HepG2 (cell line): ENCODE results near the gene SAP30. TPM values are rescaled to one million over a fixed set of nuclear protein-coding genes. Genes with fewer than 3 reads are reported as not detected.

Source experiments
- ATAC-seq: fragments of 200-7000 bp; cut with Tn5 transposase; 3 replicates; pipeline ENCODE4 v1.9.1; 2020; ENCODE audit warnings: mild to moderate bottlenecking, moderate library complexity
- BruUV-seq: library from RNA; stranded (reverse); fragments of 400-500 nt; replicated peaks from 2 replicates; lab custom pipeline; 2021; lab: Mats Ljungman, UMichigan
- CTCF ChIA-PET: fragments of 300-600 bp; formaldehyde crosslinking; extraction: SDS; loops from one replicate; lab custom pipeline; 2021; ENCODE audit warnings: low total read pairs, inconsistent platforms, low intra/inter-chr PET ratio; lab: Yijun Ruan, JAX
- POLR2A ChIA-PET: fragments of 350-600 bp; sonication (Branson Sonifier 250); formaldehyde crosslinking; loops from one replicate; lab custom pipeline; 2020; ENCODE audit warnings: antibody characterized with exemption, inconsistent platforms; lab: Yijun Ruan, JAX
- DNase-seq: peaks from one replicate; pipeline ENCODE4 v3.0.0-alpha.2; 2015; ENCODE audit warnings: low spot score
- FAIRE-seq: peaks from 3 replicates; lab custom pipeline; 2011; peaks lifted over from hg19 to GRCh38; lab: Jason Lieb, UNC
- H2AFZ ChIP-seq: one replicate; pipeline ENCODE4 v1.6.1; 2011; ENCODE audit warnings: low read length, inconsistent platforms
- H3K27ac ChIP-seq: fragments of 300-600 bp; 3 replicates; pipeline ENCODE4 v1.8.0; 2011; ENCODE audit warnings: mixed run types, mild to moderate bottlenecking, mixed read lengths, low read length, inconsistent platforms; ENCODE audit not compliant: insufficient read depth; ENCODE audit errors: extremely low read length
- H3K27me3 ChIP-seq, 2 experiments: fragments of 200-600 bp in 1 of 2; 2 replicates in 1 of 2; 3 replicates in 1 of 2; pipeline versions ENCODE4 v1.6.0 to v1.8.0; 2011; ENCODE audit warnings: low read length in 2 of 2, mild to moderate bottlenecking in 2 of 2, moderate library complexity in 2 of 2, inconsistent platforms in 1 of 2; ENCODE audit not compliant: insufficient read depth in 2 of 2, control insufficient read depth in 1 of 2
- H3K36me3 ChIP-seq, 2 experiments: fragments of 200-600 bp in 1 of 2; replicated peaks in 1 of 2; 2 replicates in 1 of 2; 3 replicates in 1 of 2; pipeline versions ENCODE4 v1.5.1 to v1.8.0; 2011; ENCODE audit warnings: low read length in 2 of 2, inconsistent platforms in 1 of 2; ENCODE audit not compliant: insufficient read depth in 2 of 2, control insufficient read depth in 1 of 2
- H3K4me1 ChIP-seq: 2 replicates; pipeline ENCODE4 v1.5.1; 2012; ENCODE audit warnings: low read length, inconsistent platforms; ENCODE audit not compliant: insufficient read depth
- H3K4me2 ChIP-seq: 2 replicates; pipeline ENCODE4 v1.6.0; 2011; ENCODE audit warnings: low read depth, low read length, inconsistent platforms
- H3K4me3 ChIP-seq, 3 experiments: fragments of 200-600 bp in 1 of 3; sonication (generic), shearing (Covaris generic) in 1 of 3; replicated peaks in 1 of 3; 2 replicates each; pipeline ENCODE4 v1.5.1; 2011 to 2016; ENCODE audit warnings: low read length in 3 of 3, inconsistent platforms in 2 of 3, low read depth in 2 of 3, mild to moderate bottlenecking in 2 of 3, control low read depth in 1 of 3, mixed read lengths in 1 of 3; ENCODE audit not compliant: insufficient read depth in 1 of 3
- H3K79me2 ChIP-seq: one replicate; pipeline ENCODE4 v1.6.1; 2011; ENCODE audit warnings: low read length, inconsistent platforms; ENCODE audit not compliant: insufficient read depth
- H3K9ac ChIP-seq: 2 replicates; pipeline ENCODE4 v1.6.0; 2011; ENCODE audit warnings: mild to moderate bottlenecking, low read depth, low read length, inconsistent platforms; ENCODE audit not compliant: insufficient read depth
- H3K9me3 ChIP-seq: 2 replicates; pipeline ENCODE4 v1.5.1; 2012; ENCODE audit warnings: mild to moderate bottlenecking, low read length
- H4K20me1 ChIP-seq: 2 replicates; pipeline ENCODE4 v1.6.0; 2011; ENCODE audit warnings: inconsistent platforms, mild to moderate bottlenecking, low read length, moderate library complexity; ENCODE audit not compliant: insufficient read depth
- CAMTA2 ChIP-seq: sonication (generic); formaldehyde crosslinking; IDR thresholded peaks from 2 replicates; pipeline ENCODE4 v1.4.0; 2020; ENCODE audit warnings: mild to moderate bottlenecking, missing genetic modification reagents, borderline replicate concordance
- CBX5 ChIP-seq: sonication (generic); formaldehyde crosslinking; IDR thresholded peaks from 2 replicates; pipeline ENCODE4 v1.4.0; 2020; ENCODE audit warnings: missing genetic modification reagents, borderline replicate concordance
- CHCHD3 ChIP-seq: sonication (generic); formaldehyde crosslinking; IDR thresholded peaks from 2 replicates; pipeline ENCODE4 v1.8.0; 2022; ENCODE audit warnings: mild to moderate bottlenecking, missing genetic modification reagents, moderate library complexity
- GATAD2A ChIP-seq: IDR thresholded peaks from 2 replicates; pipeline ENCODE4 v1.6.1; 2016
- HNRNPH1 ChIP-seq: fragments of 200-400 bp; formaldehyde crosslinking; optimal IDR thresholded peaks from 2 replicates; pipeline ENCODE3; 2017; ENCODE audit warnings: mild to moderate bottlenecking, low read depth, low read length
- HOXD1 ChIP-seq: sonication (generic); formaldehyde crosslinking; IDR thresholded peaks from 2 replicates; pipeline ENCODE4 v1.5.0; 2020; ENCODE audit warnings: missing genetic modification reagents
- NAIF1 ChIP-seq: sonication (generic); formaldehyde crosslinking; IDR thresholded peaks from 2 replicates; pipeline ENCODE4 v1.5.0; 2020; ENCODE audit warnings: mild to moderate bottlenecking, missing genetic modification reagents, borderline replicate concordance
- SNAPC2 ChIP-seq: sonication (generic); formaldehyde crosslinking; IDR thresholded peaks from 2 replicates; pipeline ENCODE4 v1.8.1; 2022; ENCODE audit warnings: mild to moderate bottlenecking, missing genetic modification reagents
- SNRNP70 ChIP-seq: fragments of 200-400 bp; formaldehyde crosslinking; IDR thresholded peaks from 2 replicates; pipeline ENCODE4 v1.6.1; 2017; ENCODE audit warnings: mild to moderate bottlenecking, low read depth, low read length, moderate library complexity
- SSRP1 ChIP-seq: IDR thresholded peaks from 2 replicates; pipeline ENCODE4 v1.6.1; 2016; ENCODE audit warnings: control low read depth
- TEAD3 ChIP-seq: optimal IDR thresholded peaks from 2 replicates; pipeline ENCODE3; 2016; ENCODE audit warnings: borderline replicate concordance
- THAP11 ChIP-seq: IDR thresholded peaks from 2 replicates; pipeline ENCODE4 v1.6.1; 2016; ENCODE audit warnings: missing biosample characterization, missing genetic modification reagents
- ZFP37 ChIP-seq: sonication (generic); formaldehyde crosslinking; IDR thresholded peaks from 2 replicates; pipeline ENCODE4 v1.4.0; 2020; ENCODE audit warnings: missing genetic modification reagents, borderline replicate concordance
- ZNF317 ChIP-seq: sonication (generic); formaldehyde crosslinking; IDR thresholded peaks from 2 replicates; pipeline ENCODE4 v1.5.0; 2020; ENCODE audit warnings: mild to moderate bottlenecking, missing genetic modification reagents
- ZNF652 ChIP-seq: IDR thresholded peaks from 2 replicates; pipeline ENCODE4 v1.6.1; 2016; ENCODE audit warnings: low read depth, borderline replicate concordance
- ZNF777 ChIP-seq: sonication (generic); formaldehyde crosslinking; IDR thresholded peaks from 2 replicates; pipeline ENCODE4 v1.4.0; 2020; ENCODE audit warnings: missing genetic modification reagents
- WGBS: methylation state at CpG from one replicate; pipeline ENCODE4 v1.1.6; 2017; ENCODE audit warnings: low lambda C conversion rate; 5-methylcytosine and 5-hydroxymethylcytosine counted together
- in situ Hi-C: cut with HindIII; loops from 2 replicates; pipeline ENCODE4 v1.10.0; 2017; ENCODE audit warnings: low pct_unique_long_range_greater_than_20kb; ENCODE audit not compliant: extremely low pct_ligation_motif_present
- intact Hi-C: fragments of 100-400 bp; cut with micrococcal nuclease; formaldehyde crosslinking; loops from one replicate; pipeline ENCODE4 v1.10.0; 2022; ENCODE audit not compliant: unreplicated experiment
- polyA plus RNA-seq, 8 experiments: library from polyadenylated mRNA; depleted of rRNA in 3 of 8; stranded (reverse) in 7 of 8; unstranded in 1 of 8; fragments of >200 nt; fragmentation: Illumina TruSeq in 4 of 8; extraction: Trizol in 4 of 8; gene quantifications; 2 replicates each; pipeline versions ENCODE4 v1.2.1 to v1.2.3, GENCODE V29; 2011 to 2016; ENCODE audit warnings: low read depth in 4 of 8, missing spikeins in 1 of 8, mixed read lengths in 1 of 8; ENCODE audit not compliant: insufficient read depth in 1 of 8
- total RNA-seq, 5 experiments: library from RNA; depleted of rRNA; stranded (reverse); fragments of >200 nt; fragmentation: Illumina TruSeq; extraction: Trizol; gene quantifications; 2 replicates each; pipeline ENCODE4 v1.2.3, GENCODE V29; 2016; ENCODE audit warnings: low read depth in 1 of 5
- TF ChIP-seq, protein P1 (sequence below): sonication (generic); formaldehyde crosslinking; IDR thresholded peaks from 2 replicates; pipeline ENCODE4 v1.5.0; 2020; ENCODE audit warnings: missing genetic modification reagents
- TF ChIP-seq, protein P2 (sequence below): sonication (generic); formaldehyde crosslinking; IDR thresholded peaks from 2 replicates; pipeline ENCODE4 v1.9.0; 2021; ENCODE audit warnings: missing genetic modification reagents, mild to moderate bottlenecking, borderline replicate concordance
- TF ChIP-seq, protein P3 (sequence below): sonication (generic); formaldehyde crosslinking; IDR thresholded peaks from 2 replicates; pipeline ENCODE4 v1.4.0; 2020; ENCODE audit warnings: missing genetic modification reagents

SAP30 gene
- total and polyA plus RNA-seq, 2 of the 13 experiments (the other 11 are each of a cell fraction or from before 2014, with no cell fraction given), result 14.2 to 25.1 TPM

DNA sequence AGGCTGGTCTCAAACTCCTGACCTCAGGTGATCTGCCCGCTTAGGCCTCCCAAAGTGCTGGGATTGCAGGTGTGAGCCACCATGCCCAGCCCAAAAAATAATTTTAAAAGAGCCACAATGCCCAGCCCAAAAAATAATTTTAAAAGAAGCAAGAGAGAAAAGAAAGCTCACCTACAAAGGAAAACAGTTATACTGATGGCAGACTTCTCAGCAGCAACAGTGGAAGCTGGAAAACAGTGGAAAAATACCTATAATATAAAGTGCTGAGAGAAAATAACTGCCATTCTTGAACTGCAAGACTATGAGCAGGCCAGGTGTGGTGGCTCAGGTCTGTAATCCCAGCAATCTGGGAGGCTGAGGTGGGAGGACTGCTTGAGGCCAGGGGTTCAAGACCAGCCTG lies 23.3 kb upstream of the SAP30 start:
- no peak for FAIRE-seq
- Histone ChIP-seq H3K9me3 (no peaks in the 10 kb centered on the region), H4K20me1 (no peaks in the 10 kb centered on the region), H3K36me3 (no peaks in the 10 kb centered on the region), H3K4me3 (no peak overlapping the region), H3K79me2 (no peaks in the 10 kb centered on the region), H2AFZ (no peak overlapping the region), H3K27me3 (no peaks in the 10 kb centered on the region), H3K9ac (no peak overlapping the region), H3K4me1 (no peaks in the 10 kb centered on the region), H3K27ac (no peak overlapping the region), H3K4me2 (no peak overlapping the region)
- no peak for ATAC-seq
- no TSS peak for BruUV-seq
- 56% methylated on average over 1 of the region's 1 CpG for WGBS
- intact Hi-C loops, result no loop called here
- ChIA-PET POLR2A (interaction anchor here (0.9 kb wide), 1 partner anchor 13 kb away, joined by 3 read pairs; the partner anchor contains the start of gene HMGB2), CTCF (no interaction called here)
- in situ Hi-C loops, result no loop called here
- peak; percentile 95 for TF ChIP-seq ZNF317 (CRISPR knock-in tag)
- TF ChIP-seq HNRNPH1, result no peak
- DNase-seq, result no peak

DNA sequence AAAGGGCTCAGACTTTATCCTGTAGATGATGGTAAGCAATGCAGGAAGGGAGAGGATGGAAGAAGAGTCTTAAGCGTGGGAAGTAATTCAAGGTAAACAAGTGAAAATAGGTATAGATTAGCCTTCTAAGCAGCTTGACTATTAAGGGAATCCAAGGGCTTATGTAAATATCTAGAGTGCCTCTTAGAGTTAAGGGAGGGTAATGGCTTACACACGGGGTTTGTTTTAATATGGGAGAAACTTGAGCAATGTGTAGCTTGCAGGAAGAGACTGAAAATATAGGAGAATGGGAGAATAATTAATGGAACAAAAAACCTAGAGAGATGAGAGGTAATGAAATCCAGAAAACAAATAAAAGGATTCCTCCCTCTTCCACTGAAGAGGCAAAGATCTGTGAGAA lies 12.8 kb upstream of the SAP30 start:
- H3K4me1 ChIP-seq, result no peaks in the 10 kb centered on the region
- POLR2A ChIA-PET, result no interaction called here
- no peaks in the 10 kb centered on the region for H4K20me1 ChIP-seq
- in situ Hi-C loops, result no loop called here
- H3K36me3 ChIP-seq, result no peaks in the 10 kb centered on the region
- no peak overlapping the region for H2AFZ ChIP-seq
- H3K27me3 ChIP-seq, result no peaks in the 10 kb centered on the region; a peak in 1 of 5 replicates
- no peak overlapping the region for H3K4me2 ChIP-seq
- no peaks in the 10 kb centered on the region for H3K9me3 ChIP-seq
- no peak for FAIRE-seq
- intact Hi-C loops, result no loop called here
- CTCF ChIA-PET, result no interaction called here
- H3K9ac ChIP-seq, result no peak overlapping the region
- no peak overlapping the region for H3K27ac ChIP-seq
- no peaks in the 10 kb centered on the region for H3K79me2 ChIP-seq
- H3K4me3 ChIP-seq, result no peak overlapping the region
- no TSS peak for BruUV-seq
- no peak for DNase-seq
- no peak for ATAC-seq
- WGBS, result 6% methylated on average over 2 of the region's 2 CpGs
- TF ChIP-seq CAMTA2 (CRISPR knock-in tag), result no peak
- no peak for TF ChIP-seq TEAD3 (CRISPR knock-in tag)
- TF ChIP-seq ZFP37 (CRISPR knock-in tag), result no peak
- TF ChIP-seq HOXD1 (CRISPR knock-in tag), result no peak
- TF ChIP-seq, protein P1, sequence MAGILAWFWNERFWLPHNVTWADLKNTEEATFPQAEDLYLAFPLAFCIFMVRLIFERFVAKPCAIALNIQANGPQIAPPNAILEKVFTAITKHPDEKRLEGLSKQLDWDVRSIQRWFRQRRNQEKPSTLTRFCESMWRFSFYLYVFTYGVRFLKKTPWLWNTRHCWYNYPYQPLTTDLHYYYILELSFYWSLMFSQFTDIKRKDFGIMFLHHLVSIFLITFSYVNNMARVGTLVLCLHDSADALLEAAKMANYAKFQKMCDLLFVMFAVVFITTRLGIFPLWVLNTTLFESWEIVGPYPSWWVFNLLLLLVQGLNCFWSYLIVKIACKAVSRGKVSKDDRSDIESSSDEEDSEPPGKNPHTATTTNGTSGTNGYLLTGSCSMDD, result no peak
- TF ChIP-seq, protein P2, sequence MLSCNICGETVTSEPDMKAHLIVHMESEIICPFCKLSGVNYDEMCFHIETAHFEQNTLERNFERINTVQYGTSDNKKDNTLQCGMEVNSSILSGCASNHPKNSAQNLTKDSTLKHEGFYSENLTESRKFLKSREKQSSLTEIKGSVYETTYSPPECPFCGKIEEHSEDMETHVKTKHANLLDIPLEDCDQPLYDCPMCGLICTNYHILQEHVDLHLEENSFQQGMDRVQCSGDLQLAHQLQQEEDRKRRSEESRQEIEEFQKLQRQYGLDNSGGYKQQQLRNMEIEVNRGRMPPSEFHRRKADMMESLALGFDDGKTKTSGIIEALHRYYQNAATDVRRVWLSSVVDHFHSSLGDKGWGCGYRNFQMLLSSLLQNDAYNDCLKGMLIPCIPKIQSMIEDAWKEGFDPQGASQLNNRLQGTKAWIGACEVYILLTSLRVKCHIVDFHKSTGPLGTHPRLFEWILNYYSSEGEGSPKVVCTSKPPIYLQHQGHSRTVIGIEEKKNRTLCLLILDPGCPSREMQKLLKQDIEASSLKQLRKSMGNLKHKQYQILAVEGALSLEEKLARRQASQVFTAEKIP, result no peak
- TF ChIP-seq THAP11 (CRISPR knock-in tag), result no peak
- no peak for TF ChIP-seq SSRP1 (CRISPR knock-in tag)
- TF ChIP-seq, protein P3, sequence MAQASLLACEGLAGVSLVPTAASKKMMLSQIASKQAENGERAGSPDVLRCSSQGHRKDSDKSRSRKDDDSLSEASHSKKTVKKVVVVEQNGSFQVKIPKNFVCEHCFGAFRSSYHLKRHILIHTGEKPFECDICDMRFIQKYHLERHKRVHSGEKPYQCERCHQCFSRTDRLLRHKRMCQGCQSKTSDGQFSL (CRISPR knock-in tag), result no peak
- no peak for TF ChIP-seq GATAD2A (CRISPR knock-in tag)
- no peak for TF ChIP-seq CHCHD3 (CRISPR knock-in tag)
- TF ChIP-seq SNAPC2 (CRISPR knock-in tag), result no peak
- no peak for TF ChIP-seq ZNF652 (CRISPR knock-in tag)
- TF ChIP-seq NAIF1 (CRISPR knock-in tag), result no peak
- TF ChIP-seq CBX5 (CRISPR knock-in tag), result no peak
- no peak for TF ChIP-seq SNRNP70
- TF ChIP-seq ZNF777 (CRISPR knock-in tag), result no peak
